H1 (cell line): ENCODE data around the gene DPEP2. TPM values are rescaled to one million over a fixed set of nuclear protein-coding genes. Genes with fewer than 3 reads are reported as not detected.

Source experiments
- BRCA1 ChIP-seq: IDR thresholded peaks from 2 replicates; pipeline ENCODE4 v1.6.1; 2012; ENCODE audit warnings: low read depth, low read length, improper control_type of control experiment
- KDM1A ChIP-seq: fragments of 200-600, 300-600 bp; sonication (generic); IDR thresholded peaks from 2 replicates; pipeline ENCODE4 v1.7.1; 2016; ENCODE audit warnings: mild to moderate bottlenecking, low read length, borderline replicate concordance
- NRF1 ChIP-seq: IDR thresholded peaks from 2 replicates; pipeline ENCODE4 v1.6.1; 2011; ENCODE audit warnings: mild to moderate bottlenecking, low read depth, low read length, improper control_type of control experiment
- POLR2A ChIP-seq, 2 experiments: IDR thresholded peaks; 1 replicate in 1 of 2; 2 replicates in 1 of 2; pipeline ENCODE4 v1.6.1; 2011; ENCODE audit warnings: low read depth in 2 of 2, low read length in 2 of 2, mild to moderate bottlenecking in 2 of 2; ENCODE audit errors: control extremely low read depth in 1 of 2
- TEAD4 ChIP-seq: IDR thresholded peaks from 2 replicates; pipeline ENCODE4 v1.6.1; 2012; ENCODE audit warnings: low read depth, low read length, inconsistent platforms, mixed read lengths
- polyA plus RNA-seq, 7 experiments: library from polyadenylated mRNA; depleted of rRNA in 3 of 7; stranded (reverse) in 5 of 7; unstranded in 2 of 7; fragments of >200 nt in 5 of 7; fragments of 200-250 nt in 2 of 7; gene quantifications; 1 replicate in 5 of 7; 2 replicates in 1 of 7; 4 replicates in 1 of 7; pipeline versions ENCODE4 v1.2.1 to v1.2.3, GENCODE V29; 2011 to 2013; ENCODE audit warnings: missing spikeins in 2 of 7, mixed read lengths in 2 of 7
- total RNA-seq: library from RNA; stranded (reverse); fragmentation: NEBNext Ultra II Directional; extraction: Animal tissue kit (Norgen Biotek cat#: 25700); gene quantifications from 2 replicates; pipeline ENCODE4 v1.2.1, GENCODE V29; 2021
- TF ChIP-seq, protein P1 (sequence below): IDR thresholded peaks from 2 replicates; pipeline ENCODE4 v1.6.1; 2012; ENCODE audit warnings: inconsistent platforms

The DPEP2 gene
- total and polyA plus RNA-seq, 2 of the 8 experiments (the other 6 are each of a cell fraction or from before 2014, with no cell fraction given) = not detected

- TF ChIP-seq NRF1 = no peak
- TF ChIP-seq, protein P1, sequence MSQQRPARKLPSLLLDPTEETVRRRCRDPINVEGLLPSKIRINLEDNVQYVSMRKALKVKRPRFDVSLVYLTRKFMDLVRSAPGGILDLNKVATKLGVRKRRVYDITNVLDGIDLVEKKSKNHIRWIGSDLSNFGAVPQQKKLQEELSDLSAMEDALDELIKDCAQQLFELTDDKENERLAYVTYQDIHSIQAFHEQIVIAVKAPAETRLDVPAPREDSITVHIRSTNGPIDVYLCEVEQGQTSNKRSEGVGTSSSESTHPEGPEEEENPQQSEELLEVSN = no peak
- TF ChIP-seq POLR2A (IDR thresholded peaks at IDR 0.05; ENCODE audit: control extremely low read depth in 1 of 2, low read depth in 2 of 2, low read length in 2 of 2) = no peak
- TF ChIP-seq BRCA1 = no peak
- no peak for TF ChIP-seq KDM1A
- TF ChIP-seq TEAD4 = no peak
- TF ChIP-seq, all 59 proteins: peak for 0
Observed at GRCh38 chr16:67977469-67978227, 21.6 kb downstream of the DPEP2 start (continued).
